Parathyroid adenoma (tissue), 2 donors: ENCODE measurements around the gene SSR3.
"Not testable (repeated sequence)": the region's sequence is repeated elsewhere in the genome, so short reads cannot be mapped to it uniquely, and the experiment has no call there.

Source experiments
- H2AFZ ChIP-seq: fragments of 300-600 bp; sonication (generic); one replicate; pipeline ENCODE4 v1.7.0; 2017; ENCODE audit warnings: antibody characterized with exemption, mild to moderate bottlenecking
- H3K27ac ChIP-seq: fragments of 300-600 bp; sonication (generic); one replicate; pipeline ENCODE4 v1.7.0; 2017
- H3K27me3 ChIP-seq: fragments of 300-600 bp; sonication (generic); one replicate; pipeline ENCODE4 v1.7.0; 2017; ENCODE audit warnings: low read length; ENCODE audit not compliant: control insufficient read depth, insufficient read depth
- H3K36me3 ChIP-seq: fragments of 300-600 bp; sonication (generic); one replicate; pipeline ENCODE4 v1.7.0; 2017; ENCODE audit warnings: low read length; ENCODE audit not compliant: control insufficient read depth, insufficient read depth
- H3K4me1 ChIP-seq: fragments of 300-600 bp; sonication (generic); one replicate; pipeline ENCODE4 v1.7.0; 2017; ENCODE audit warnings: control low read depth
- H3K4me2 ChIP-seq: fragments of 300-600 bp; sonication (generic); one replicate; pipeline ENCODE4 v1.7.0; 2017; ENCODE audit warnings: low read length
- H3K4me3 ChIP-seq: fragments of 300-600 bp; sonication (generic); one replicate; pipeline ENCODE4 v1.7.0; 2017; ENCODE audit warnings: low read depth, low read length
- H3K79me2 ChIP-seq: fragments of 300-600 bp; sonication (generic); one replicate; pipeline ENCODE4 v1.7.0; 2017; ENCODE audit warnings: control low read depth
- H3K9ac ChIP-seq: fragments of 300-600 bp; sonication (generic); one replicate; pipeline ENCODE4 v1.7.0; 2017; ENCODE audit warnings: mild to moderate bottlenecking
- H3K9me3 ChIP-seq: fragments of 300-600 bp; sonication (generic); one replicate; pipeline ENCODE4 v1.7.0; 2017; ENCODE audit warnings: low read length; ENCODE audit not compliant: control insufficient read depth
- CTCF ChIP-seq: fragments of 300-600 bp; sonication (generic); IDR thresholded peaks from one replicate; pipeline ENCODE4 v1.7.0; 2017; ENCODE audit warnings: antibody characterized with exemption, mild to moderate bottlenecking
- donor health status: primary hyperparathyroidism.

The SSR3 gene

DNA sequence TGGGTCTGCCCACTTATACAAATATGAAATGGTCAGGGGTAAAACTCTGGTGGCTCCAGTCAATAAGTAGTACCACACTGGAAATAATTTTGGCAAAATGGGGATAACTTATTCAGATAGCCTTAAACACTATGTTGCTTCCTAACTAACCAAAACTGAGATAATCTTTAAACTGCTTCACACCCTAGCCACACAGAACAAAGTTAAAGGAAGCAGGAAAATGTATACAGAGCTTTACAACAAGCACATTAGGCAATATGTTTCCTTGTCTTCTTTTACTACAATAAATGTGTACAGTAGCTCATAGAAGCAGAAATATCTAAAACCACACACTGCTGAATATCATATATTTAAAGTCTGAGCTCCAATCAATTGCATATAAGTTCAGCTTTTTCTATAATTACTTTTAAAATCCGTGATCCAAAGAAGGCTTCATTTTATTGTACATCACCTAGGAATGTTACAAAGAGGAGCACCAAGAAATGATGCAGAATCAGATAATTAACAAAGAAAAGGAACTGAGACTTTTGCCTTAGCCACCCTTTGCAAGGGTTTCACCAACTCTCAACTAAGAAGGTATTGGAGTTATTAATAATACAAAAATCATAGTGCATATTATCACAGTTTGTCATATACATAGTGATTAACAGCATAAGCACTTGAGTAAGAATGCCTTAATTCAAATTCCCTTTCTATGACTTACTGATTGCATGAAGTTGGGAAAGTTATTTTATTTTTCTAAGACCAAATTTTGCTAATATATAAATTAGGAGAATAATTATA, 9.2 kb upstream of the SSR3 start:
- Histone ChIP-seq H3K4me3 (no peak overlapping the region), H3K27me3 (no peaks in the 10 kb centered on the region), H3K4me2 (no peak overlapping the region), H3K27ac (no peak overlapping the region), H2AFZ (no peak overlapping the region), H3K36me3 (no peaks in the 10 kb centered on the region), H3K9me3 (no peaks in the 10 kb centered on the region), H3K79me2 (no peaks in the 10 kb centered on the region), H3K4me1 (no peaks in the 10 kb centered on the region), H3K9ac (no peak overlapping the region)
- no peak for TF ChIP-seq CTCF

DNA sequence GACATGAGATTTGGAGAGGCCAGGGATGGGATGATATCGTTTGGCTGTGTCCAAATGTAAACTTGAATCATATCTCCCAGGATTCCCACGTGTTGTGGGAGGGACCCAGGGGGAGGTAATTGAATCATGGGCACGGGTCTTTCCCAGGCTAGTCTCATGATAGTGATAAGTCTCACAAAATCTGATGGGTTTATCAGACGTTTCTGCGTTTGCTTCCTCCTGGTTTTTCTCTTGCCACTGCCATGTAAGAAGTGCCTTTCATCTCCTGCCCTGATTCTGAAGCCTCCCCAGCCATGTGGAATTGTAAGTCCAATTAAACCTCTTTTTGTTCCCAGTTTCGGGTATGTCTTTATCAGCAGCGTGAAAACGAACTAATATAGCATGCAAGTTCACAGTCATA, 7.6 kb upstream of the SSR3 start:
- H3K9me3 ChIP-seq, H3K4me1 ChIP-seq, H3K9ac ChIP-seq, H3K4me2 ChIP-seq, H3K4me3 ChIP-seq, H3K36me3 ChIP-seq, H2AFZ ChIP-seq, H3K27ac ChIP-seq, H3K79me2 ChIP-seq, H3K27me3 ChIP-seq: not testable (repeated sequence)

DNA sequence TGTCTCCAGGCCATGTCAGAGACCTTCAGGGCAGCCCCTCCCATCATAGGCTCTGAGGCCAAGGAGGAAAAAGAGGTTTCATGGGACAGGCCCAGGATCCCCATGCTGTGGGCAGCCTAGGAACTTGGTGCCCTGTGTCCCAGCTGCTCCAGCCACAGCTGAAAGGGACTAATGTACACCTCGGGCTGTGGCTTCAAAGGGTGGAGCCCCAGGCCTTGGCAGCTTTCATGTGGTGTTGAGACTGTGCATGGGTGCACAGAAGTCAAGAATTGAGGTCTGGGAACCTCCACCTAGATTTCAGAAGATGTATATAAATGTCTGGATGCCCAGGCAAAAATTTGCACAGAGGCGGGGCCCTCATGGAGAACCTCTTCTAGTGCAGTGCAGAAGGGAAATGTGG, 6.6 kb upstream of the SSR3 start:
- H3K4me2 ChIP-seq: no peak overlapping the region
- H3K4me1 ChIP-seq: peaks cover 5% of the 10 kb centered on the region
- H3K27ac ChIP-seq: no peak overlapping the region
- no peaks in the 10 kb centered on the region for H3K36me3 ChIP-seq
- no peaks in the 10 kb centered on the region for H3K27me3 ChIP-seq
- no peak overlapping the region for H3K4me3 ChIP-seq
- H2AFZ ChIP-seq: no peak overlapping the region
- no peaks in the 10 kb centered on the region for H3K9me3 ChIP-seq
- no peak for TF ChIP-seq CTCF
- no peaks in the 10 kb centered on the region for H3K79me2 ChIP-seq
- no peak overlapping the region for H3K9ac ChIP-seq

DNA sequence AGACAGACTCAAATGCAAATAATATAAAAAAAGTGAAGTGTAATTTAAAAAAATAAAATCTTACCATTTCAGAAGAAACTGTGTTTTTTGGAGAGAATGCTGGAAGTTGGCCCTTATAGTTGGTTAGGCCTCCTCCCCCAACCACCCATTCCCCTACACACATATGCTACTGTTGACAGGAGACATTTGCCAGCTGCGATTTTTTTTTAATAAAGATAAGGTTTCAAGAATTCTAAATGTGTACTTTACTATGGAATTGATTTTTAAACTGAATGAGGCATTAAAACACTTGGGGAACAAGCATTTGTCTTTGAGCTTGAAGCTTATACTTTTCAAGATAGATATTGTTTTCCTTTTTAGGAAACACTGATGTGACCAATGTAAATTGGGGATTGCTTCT, 4.4 kb upstream of the SSR3 start:
- no peak overlapping the region for H3K4me3 ChIP-seq
- H3K4me2 ChIP-seq: no peak overlapping the region
- H3K27ac ChIP-seq: no peak overlapping the region
- peak overlapping the region; percentile 9 for H2AFZ ChIP-seq
- H3K79me2 ChIP-seq: peaks cover 1% of the 10 kb centered on the region
- H3K4me1 ChIP-seq: peaks cover 5% of the 10 kb centered on the region
- no peaks in the 10 kb centered on the region for H3K9me3 ChIP-seq
- H3K27me3 ChIP-seq: no peaks in the 10 kb centered on the region
- TF ChIP-seq CTCF: no peak
- H3K9ac ChIP-seq: no peak overlapping the region
- no peaks in the 10 kb centered on the region for H3K36me3 ChIP-seq

- no peaks in the 10 kb centered on the region for H3K27me3 ChIP-seq
- H3K4me1 ChIP-seq: peaks cover 5% of the 10 kb centered on the region
- H3K4me3 ChIP-seq: no peak overlapping the region
- H3K27ac ChIP-seq: no peak overlapping the region
- no peaks in the 10 kb centered on the region for H3K36me3 ChIP-seq
- H2AFZ ChIP-seq: peak overlapping the region; percentile 6
- H3K9ac ChIP-seq: no peak overlapping the region
- H3K9me3 ChIP-seq: no peaks in the 10 kb centered on the region
- H3K4me2 ChIP-seq: peak overlapping the region; percentile 11
- no peak for TF ChIP-seq CTCF
- peaks cover 8% of the 10 kb centered on the region for H3K79me2 ChIP-seq
Measured at GRCh38 chr3:156558389-156558788, 3.5 kb upstream of the SSR3 start.
